Stimulated activated CD8-positive, alpha-beta memory T cell treated with anti-CD3 and anti-CD28 coated beads, Interleukin-15, amount 100 ng/mL, for 24 hours (primary cell): Measurements from ENCODE around the gene LLGL2.
A peak's percentile ranks its signal among the peaks of the same experiment; 100 is the strongest.
"Not testable (repeated sequence)": the region's sequence is repeated elsewhere in the genome, so short reads cannot be mapped to it uniquely, and the experiment has no call there.

Experiments used
- DNase-seq: peaks from one replicate; pipeline ENCODE4 v3.0.0-alpha.2; 2020; ENCODE audit warnings: low read depth

LLGL2 gene

GRCh38 chr17:75592348-75593020, 67.0 kb downstream of the LLGL2 start:
- DNase-seq, result no peak

- not testable (repeated sequence) for DNase-seq
Observed at GRCh38 chr17:75593430-75593829, 67.9 kb downstream of the LLGL2 start.

DNA sequence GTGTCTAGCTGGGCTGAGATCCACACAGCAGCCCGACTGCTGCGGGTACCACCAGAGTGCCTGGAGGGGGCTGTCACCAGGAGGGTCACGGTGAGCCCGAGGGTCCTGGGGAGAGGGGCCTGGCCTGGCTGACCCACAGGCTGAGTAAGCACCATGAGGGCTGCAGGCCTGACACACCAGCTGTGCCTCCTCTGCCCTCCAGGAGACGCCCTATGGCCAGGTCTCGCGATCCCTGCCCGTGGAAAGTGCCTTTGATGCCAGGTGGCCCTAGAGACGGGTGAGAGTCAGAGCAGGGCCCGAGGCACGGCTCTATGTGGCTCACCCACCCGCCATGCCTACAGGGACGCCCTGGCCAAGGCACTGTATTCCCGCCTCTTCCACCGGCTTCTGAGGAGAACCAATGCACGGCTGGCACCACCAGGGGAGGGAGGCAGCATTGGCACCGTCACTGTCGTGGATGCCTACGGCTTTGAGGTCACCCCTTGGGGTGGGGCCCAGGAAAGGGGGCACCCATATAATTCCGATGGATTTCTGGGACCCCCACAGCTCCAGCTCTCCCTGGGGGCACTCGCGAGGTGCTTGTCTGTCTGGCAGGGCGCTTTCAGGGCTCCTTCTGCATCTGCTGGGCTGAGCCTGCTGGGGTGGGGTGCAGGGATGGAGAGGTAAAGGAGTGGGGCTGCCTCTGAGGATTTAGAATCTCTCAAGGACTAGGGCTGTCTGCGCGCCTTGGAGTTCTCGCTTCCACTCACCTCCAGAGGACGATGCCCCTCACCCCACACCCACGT, 69.2 kb downstream of the LLGL2 start:
- no peak for DNase-seq

- DNase-seq, result no peak
Observed at GRCh38 chr17:75595284-75595919, 69.9 kb downstream of the LLGL2 start.

GRCh38 chr17:75595920-75596313, 70.4 kb downstream of the LLGL2 start:
- DNase-seq, result no peak

DNA sequence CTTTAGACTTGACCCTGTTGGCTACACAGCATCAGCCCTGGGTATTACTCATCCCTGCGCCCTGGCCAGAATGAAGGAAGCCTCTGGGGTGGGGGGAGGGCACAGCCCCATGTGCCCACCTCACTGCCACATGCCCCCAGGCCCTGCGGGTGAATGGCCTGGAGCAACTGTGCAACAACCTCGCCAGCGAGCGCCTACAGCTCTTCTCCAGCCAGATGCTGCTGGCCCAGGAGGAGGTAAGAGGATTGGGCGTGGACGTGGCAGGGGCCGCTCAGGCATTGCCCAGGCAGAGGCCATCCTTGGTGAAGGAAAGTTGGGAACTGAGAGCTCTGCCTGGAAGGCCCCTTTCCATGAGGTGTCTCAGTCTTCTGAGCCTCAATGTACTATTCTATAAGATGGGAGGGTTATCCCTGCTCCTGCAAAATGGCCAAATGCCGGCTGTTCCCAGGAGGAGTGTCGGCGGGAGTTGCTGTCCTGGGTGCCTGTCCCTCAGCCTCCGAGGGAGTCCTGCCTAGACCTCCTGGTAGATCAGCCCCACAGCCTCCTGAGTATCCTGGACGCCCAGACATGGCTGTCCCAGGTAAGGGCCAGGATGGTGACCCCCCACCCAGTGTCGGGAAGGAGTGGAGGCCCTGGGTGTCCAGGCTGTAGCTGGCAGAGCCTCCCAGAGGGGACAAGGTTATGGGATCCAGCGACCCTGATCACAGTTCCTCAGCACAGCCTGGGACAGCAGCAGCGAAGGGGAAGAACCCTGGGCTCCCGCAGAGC, 71.0 kb downstream of the LLGL2 start:
- no peak for DNase-seq

DNA sequence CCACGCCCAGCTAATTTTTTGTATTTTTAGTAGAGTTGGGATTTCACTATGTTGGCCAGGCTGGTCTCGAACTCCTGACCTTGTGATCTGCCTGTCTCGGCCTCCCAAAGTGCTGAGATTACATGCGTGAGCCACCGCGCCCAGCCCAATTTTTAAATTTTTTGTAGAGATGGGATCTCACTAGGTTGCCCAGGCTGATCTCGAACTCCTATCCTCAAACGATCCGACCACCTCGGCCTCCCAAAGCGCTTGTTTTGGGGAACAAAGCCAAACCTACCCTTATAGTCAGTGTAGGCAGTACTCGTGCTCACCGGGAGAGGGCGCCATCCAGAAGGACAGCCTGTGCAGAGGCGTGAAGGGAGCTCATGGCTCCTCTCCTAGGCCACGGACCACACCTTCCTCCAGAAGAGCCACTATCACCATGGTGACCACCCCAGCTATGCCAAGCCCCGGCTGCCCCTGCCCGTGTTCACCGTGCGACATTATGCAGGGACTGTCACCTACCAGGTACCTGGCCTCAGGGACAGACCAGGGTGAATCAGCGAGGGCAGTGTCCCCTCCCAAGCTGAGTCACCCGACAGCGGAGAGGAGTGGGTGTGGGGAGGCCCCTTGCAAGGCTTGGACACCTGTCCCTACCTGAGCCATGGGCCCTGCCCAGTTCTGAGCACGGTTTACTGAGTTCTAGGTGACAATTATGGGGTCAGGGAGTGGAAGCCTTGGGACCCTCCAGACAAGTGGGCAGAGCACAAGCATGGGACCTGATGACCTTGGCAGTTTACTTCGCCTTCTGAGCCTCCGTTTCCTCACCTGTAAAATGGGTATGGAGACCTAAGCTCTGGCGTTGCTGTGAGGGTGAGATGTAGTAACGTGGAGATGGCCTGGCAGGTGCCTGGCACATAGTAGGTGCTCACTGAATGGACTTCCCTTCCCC, 75.8 kb downstream of the LLGL2 start:
- DNase-seq, result peak; percentile 33

DNA sequence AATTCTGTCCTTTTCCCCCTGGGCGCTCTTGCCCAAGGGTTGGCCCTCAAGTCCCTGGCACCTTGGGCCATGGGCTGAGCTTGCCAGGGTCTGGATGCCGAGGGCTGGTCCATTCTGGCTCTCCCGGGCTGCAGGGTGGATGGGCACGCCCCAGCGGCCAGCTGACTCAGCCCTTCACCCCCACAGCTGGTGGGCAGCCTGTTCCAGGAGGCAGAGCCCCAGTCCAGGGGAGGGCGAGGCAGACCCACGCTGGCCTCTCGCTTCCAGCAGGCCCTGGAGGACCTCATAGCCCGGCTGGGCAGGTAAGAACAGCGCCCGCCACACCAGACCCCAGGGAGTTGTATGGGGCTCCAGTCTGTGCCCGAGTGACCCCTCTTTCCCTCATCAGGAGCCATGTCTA, 77.1 kb downstream of the LLGL2 start:
- DNase-seq, result no peak

- no peak for DNase-seq
Observed at GRCh38 chr17:75603123-75603522, 77.6 kb downstream of the LLGL2 start.

DNA sequence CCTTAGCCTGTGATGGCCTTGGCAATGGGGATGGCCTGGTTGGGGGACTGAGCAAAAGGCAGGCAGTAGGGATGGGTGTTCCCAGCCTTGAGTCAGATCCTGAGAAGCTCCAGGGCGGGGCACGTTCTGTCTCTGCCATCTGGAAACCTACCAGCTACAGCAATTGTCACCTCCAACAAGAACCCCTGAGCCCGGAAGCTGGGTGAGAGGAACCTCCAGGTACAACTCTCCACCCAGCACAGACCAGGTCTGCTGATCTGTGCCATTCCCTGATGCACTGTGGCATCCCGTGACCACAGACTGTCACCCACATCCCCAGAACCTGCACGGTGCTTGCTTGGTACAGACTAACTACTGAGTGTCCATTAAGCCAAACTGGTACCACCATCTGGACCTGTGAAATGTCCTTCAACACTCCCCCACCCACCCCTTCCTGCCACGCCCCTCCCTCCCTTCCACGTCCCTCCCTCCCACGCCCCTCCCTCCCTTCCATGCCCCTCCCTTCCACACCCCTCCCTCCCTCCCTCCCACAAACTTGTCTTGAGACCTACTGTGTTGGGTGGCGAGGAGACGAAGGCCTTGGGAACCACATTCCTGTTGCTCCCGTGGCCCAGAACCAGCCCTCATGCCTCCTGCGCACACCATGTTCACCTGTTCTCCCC, 78.7 kb downstream of the LLGL2 start:
- DNase-seq, result no peak

- no peak for DNase-seq
Observed at GRCh38 chr17:75605790-75606189, 80.3 kb downstream of the LLGL2 start.

DNA sequence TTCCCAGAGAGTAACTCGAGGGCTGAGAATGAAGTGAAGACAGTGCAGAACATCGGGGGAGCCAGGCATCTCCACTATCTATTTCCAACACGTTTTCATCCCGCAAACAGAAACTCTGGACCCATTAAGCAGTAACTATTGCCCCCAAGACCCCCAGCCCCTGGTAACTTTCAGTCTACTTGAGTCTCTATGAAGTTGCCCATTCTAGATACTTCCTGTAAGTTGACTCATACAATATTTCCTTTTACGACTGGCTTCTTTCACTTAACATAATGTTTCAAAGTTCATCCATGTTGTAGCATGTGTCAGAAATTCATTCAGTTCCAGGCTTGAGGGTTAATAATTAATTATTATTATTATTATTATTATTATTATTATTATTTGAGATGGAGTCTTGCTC, 81.6 kb downstream of the LLGL2 start:
- DNase-seq, result no peak

- no peak for DNase-seq
Observed at GRCh38 chr17:75610103-75610984, 84.8 kb downstream of the LLGL2 start.

DNA sequence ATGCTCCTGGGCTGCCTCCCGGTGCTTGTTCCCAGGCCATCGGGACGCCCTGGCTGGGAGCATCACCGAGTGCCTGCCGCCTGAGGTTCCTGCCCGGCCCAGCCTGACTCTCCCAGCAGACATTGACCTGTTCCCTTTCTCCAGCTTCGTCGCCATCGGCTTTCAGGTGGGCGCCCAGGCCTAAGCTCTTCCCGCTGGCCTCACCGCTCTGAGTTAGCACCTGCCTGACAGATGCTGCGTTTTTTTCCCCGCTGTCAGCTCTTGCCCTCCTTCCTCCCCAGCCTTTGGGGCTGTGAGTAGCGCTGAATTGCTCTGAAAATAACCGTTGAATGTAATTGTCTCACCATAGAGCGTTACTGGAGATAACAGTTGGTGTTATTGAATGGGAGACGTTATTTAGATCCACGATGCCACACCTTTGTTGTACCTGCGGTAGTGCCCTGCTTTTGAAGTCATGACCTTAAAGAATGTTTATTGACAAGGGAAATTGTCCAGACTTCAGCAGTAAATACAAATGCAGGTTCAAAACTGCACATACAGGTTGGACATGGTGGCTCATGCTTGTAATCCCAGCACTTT, 86.4 kb downstream of the LLGL2 start:
- DNase-seq, result no peak

DNA sequence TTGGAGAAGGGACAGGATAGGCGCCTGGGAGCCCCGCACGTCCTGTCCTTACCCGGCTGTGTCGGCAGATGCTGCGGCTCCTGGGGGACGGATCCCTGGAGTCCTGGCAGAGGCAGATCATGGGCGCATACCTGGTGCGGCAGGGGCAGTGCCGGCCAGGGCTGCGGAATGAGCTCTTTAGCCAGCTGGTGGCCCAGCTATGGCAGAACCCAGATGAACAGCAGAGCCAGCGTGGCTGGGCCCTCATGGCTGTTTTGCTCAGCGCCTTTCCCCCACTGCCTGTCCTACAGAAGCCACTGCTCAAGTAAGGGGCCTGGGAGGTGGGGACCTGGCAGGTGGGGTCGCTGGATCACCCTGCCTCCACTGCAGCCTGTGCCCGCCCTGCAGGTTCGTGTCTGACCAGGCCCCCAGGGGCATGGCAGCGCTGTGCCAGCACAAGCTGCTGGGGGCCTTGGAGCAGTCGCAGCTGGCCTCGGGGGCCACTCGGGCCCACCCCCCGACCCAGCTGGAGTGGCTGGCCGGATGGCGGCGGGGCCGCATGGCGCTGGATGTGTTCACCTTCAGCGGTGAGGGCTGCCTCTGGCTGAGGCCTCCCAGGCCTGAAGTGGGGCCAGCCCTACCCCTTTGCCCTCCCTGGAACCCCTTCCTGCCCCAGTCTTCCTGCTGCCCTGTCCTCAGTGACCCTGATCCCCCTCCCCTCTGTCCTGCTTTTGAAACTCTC, 87.6 kb downstream of the LLGL2 start:
- no peak for DNase-seq

GRCh38 chr17:75614006-75614405, 88.5 kb downstream of the LLGL2 start:
- no peak for DNase-seq

DNA sequence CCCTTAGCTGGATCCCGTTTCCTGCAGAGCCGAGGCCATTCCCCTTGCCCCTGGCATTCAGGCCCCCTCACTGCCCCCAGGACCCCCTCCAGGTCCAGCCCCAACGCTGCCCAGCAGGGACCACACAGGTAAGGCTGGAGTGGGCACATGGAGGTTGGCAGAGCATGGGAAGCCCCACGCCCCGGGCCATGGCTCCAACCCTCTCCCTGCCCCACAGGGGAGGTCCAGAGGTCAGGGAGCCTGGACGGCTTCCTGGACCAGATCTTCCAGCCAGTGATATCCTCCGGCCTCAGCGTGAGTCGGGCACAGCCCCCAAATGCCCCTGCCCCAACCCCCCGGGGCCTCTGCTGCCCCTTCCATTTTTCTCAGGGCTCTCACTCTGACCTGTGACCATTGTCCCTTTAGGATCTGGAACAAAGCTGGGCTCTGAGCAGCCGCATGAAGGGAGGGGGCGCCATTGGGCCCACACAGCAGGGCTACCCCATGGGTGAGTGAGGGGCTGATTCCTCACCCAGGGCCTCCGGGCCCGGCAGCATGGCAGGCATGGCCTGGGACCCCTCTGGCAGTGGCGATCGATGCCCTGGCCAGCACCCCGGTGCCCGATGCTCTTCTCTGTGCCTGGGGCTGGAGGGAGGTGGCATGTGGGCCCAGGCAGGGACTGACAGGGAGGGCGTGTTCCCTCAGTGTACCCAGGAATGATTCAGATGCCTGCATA, 89.2 kb downstream of the LLGL2 start:
- DNase-seq, result no peak

- DNase-seq, result no peak
Observed at GRCh38 chr17:75615301-75615700, 89.8 kb downstream of the LLGL2 start.
